Middle frontal gyrus (tissue), 1 donor: ENCODE measurements around the gene MIEF1.

Source experiments
- DNase-seq: peaks from one replicate; pipeline ENCODE4 v3.0.0-alpha.2; 2015; ENCODE audit warnings: low spot score; ENCODE audit errors: extremely low spot score

MIEF1 gene

GRCh38 chr22:39470451-39471291 lies 31.4 kb upstream of the MIEF1 start:
- no peak for DNase-seq

GRCh38 chr22:39471381-39472141 lies 30.5 kb upstream of the MIEF1 start:
- DNase-seq = no peak

- no peak for DNase-seq
Observed at GRCh38 chr22:39472570-39473556, 29.2 kb upstream of the MIEF1 start.

GRCh38 chr22:39473851-39474250 lies 28.2 kb upstream of the MIEF1 start:
- no peak for DNase-seq

GRCh38 chr22:39474351-39475111 lies 27.6 kb upstream of the MIEF1 start:
- DNase-seq = no peak

GRCh38 chr22:39475337-39475736 lies 26.8 kb upstream of the MIEF1 start:
- DNase-seq = no peak

GRCh38 chr22:39475902-39476301 lies 26.2 kb upstream of the MIEF1 start:
- no peak for DNase-seq

- no peak for DNase-seq
Observed at GRCh38 chr22:39476664-39477063, 25.4 kb upstream of the MIEF1 start.

GRCh38 chr22:39477542-39477941 lies 24.5 kb upstream of the MIEF1 start:
- no peak for DNase-seq

- DNase-seq = no peak
Observed at GRCh38 chr22:39478441-39478850, 23.6 kb upstream of the MIEF1 start.

GRCh38 chr22:39479254-39479653 lies 22.8 kb upstream of the MIEF1 start:
- no peak for DNase-seq

GRCh38 chr22:39480557-39480956 lies 21.5 kb upstream of the MIEF1 start:
- no peak for DNase-seq

- DNase-seq = no peak
Observed at GRCh38 chr22:39481054-39481453, 21.0 kb upstream of the MIEF1 start.

GRCh38 chr22:39481595-39481994 lies 20.5 kb upstream of the MIEF1 start:
- no peak for DNase-seq

GRCh38 chr22:39482768-39483167 lies 19.3 kb upstream of the MIEF1 start:
- DNase-seq = no peak

GRCh38 chr22:39486951-39487825 lies 14.9 kb upstream of the MIEF1 start:
- no peak for DNase-seq

GRCh38 chr22:39487826-39488520 lies 14.1 kb upstream of the MIEF1 start:
- no peak for DNase-seq

GRCh38 chr22:39488563-39489083 lies 13.5 kb upstream of the MIEF1 start:
- DNase-seq = no peak
